DMS79 treated with DMSO at 0.1 percent for 48 hours (cell line): ENCODE measurements around the gene NPY.
A peak's percentile ranks its signal among the peaks of the same experiment; 100 is the strongest.
"Not testable (repeated sequence)": the region's sequence is repeated elsewhere in the genome, so short reads cannot be mapped to it uniquely, and the experiment has no call there.

Experiments
- DNase-seq: peaks from one replicate; lab custom pipeline; 2025; lab: John Stamatoyannopoulos, UW

The NPY gene

GRCh38 chr7:24283897-24284698, at the start of gene NPY:
NPY (plus strand) TSS chr7:24284190; CDS start chr7:24285241, 1,051 bp downstream.
- DNase-seq, result peak; percentile 51

- DNase-seq, result no peak
Observed at GRCh38 chr7:24239260-24239659, 44.7 kb upstream of the NPY start.

GRCh38 chr7:24241206-24241605, 42.8 kb upstream of the NPY start:
- DNase-seq, result no peak

GRCh38 chr7:24244554-24244953, 39.4 kb upstream of the NPY start:
- DNase-seq, result no peak

GRCh38 chr7:24245362-24245761, 38.6 kb upstream of the NPY start:
- no peak for DNase-seq

- DNase-seq, result no peak
Observed at GRCh38 chr7:24249266-24249665, 34.7 kb upstream of the NPY start.

GRCh38 chr7:24251568-24251967, 32.4 kb upstream of the NPY start:
- no peak for DNase-seq

- DNase-seq, result no peak
Observed at GRCh38 chr7:24255139-24255538, 28.9 kb upstream of the NPY start.

GRCh38 chr7:24258324-24258723, 25.7 kb upstream of the NPY start:
- DNase-seq, result not testable (repeated sequence)

- no peak for DNase-seq
Observed at GRCh38 chr7:24271938-24272337, 12.1 kb upstream of the NPY start.

- no peak for DNase-seq
Observed at GRCh38 chr7:24279512-24279911, 4.5 kb upstream of the NPY start.

- peak; percentile 10 for DNase-seq
Observed at GRCh38 chr7:24283554-24283896, 465 bp upstream of the NPY start.

- no peak for DNase-seq
Observed at GRCh38 chr7:24284699-24285506, 913 bp downstream of the NPY start.

- DNase-seq, result no peak
Observed at GRCh38 chr7:24290004-24290641, 6.1 kb downstream of the NPY start.

- no peak for DNase-seq
Observed at GRCh38 chr7:24291271-24291670, 7.3 kb downstream of the NPY start.

GRCh38 chr7:24297362-24297761, 13.4 kb downstream of the NPY start:
- no peak for DNase-seq

- DNase-seq, result no peak
Observed at GRCh38 chr7:24298696-24299095, 14.7 kb downstream of the NPY start.

GRCh38 chr7:24299192-24299591, 15.2 kb downstream of the NPY start:
- no peak for DNase-seq

- DNase-seq, result no peak
Observed at GRCh38 chr7:24301703-24302102, 17.7 kb downstream of the NPY start.

GRCh38 chr7:24304494-24305095, 20.6 kb downstream of the NPY start:
- no peak for DNase-seq

GRCh38 chr7:24307326-24307725, 23.3 kb downstream of the NPY start:
- DNase-seq, result no peak

- DNase-seq, result no peak
Observed at GRCh38 chr7:24312588-24312987, 28.6 kb downstream of the NPY start.
